WTC11 (cell line): ENCODE data around the gene NEK11.

Experiments used
- AR ChIP-seq: fragments of 250-450 bp; sonication (Bioruptor Pico); IDR thresholded peaks from 2 replicates; pipeline ENCODE4 v1.9.0; 2021; ENCODE audit warnings: mild to moderate bottlenecking
- CTCF ChIP-seq: fragments of 200-600 bp; IDR thresholded peaks from 2 replicates; pipeline ENCODE4 v1.8.0; 2022; ENCODE audit warnings: antibody characterized with exemption
- NR2C2 ChIP-seq: sonication (generic); formaldehyde crosslinking; IDR thresholded peaks from 2 replicates; pipeline ENCODE4 v1.8.0; 2022; ENCODE audit warnings: mild to moderate bottlenecking, missing genetic modification reagents
- TEAD4 ChIP-seq: sonication (generic); formaldehyde crosslinking; IDR thresholded peaks from 2 replicates; pipeline ENCODE4 v1.8.0; 2022; ENCODE audit warnings: mild to moderate bottlenecking, missing genetic modification reagents
- ZNF232 ChIP-seq: sonication (generic); formaldehyde crosslinking; IDR thresholded peaks from 2 replicates; pipeline ENCODE4 v1.8.0; 2022; ENCODE audit warnings: mild to moderate bottlenecking, missing genetic modification reagents
- ZNF512 ChIP-seq: sonication (generic); formaldehyde crosslinking; IDR thresholded peaks from 2 replicates; pipeline ENCODE4 v1.8.1; 2022; ENCODE audit warnings: missing genetic modification reagents, borderline replicate concordance

GRCh38 chr3:131143802-131144201, 117.1 kb downstream of the NEK11 start:
- TF ChIP-seq CTCF (no peak), AR (CRISPR knock-in tag) (no peak), NR2C2 (CRISPR knock-in tag) (no peak), ZNF512 (CRISPR knock-in tag) (no peak), TEAD4 (CRISPR knock-in tag) (no peak), ZNF232 (no peak)
